AG09319 (cell line): ENCODE data around the gene SLX4IP.
"Not testable (repeated sequence)": the region's sequence is repeated elsewhere in the genome, so short reads cannot be mapped to it uniquely, and the experiment has no call there.

Source experiments
- DNase-seq: peaks from one replicate; pipeline ENCODE4 v3.0.0-alpha.2; 2010; ENCODE audit warnings: low read depth; ENCODE audit errors: extremely low read depth
- TF ChIP-seq, protein P1 (sequence below): IDR thresholded peaks from 2 replicates; pipeline ENCODE4 v1.5.1; 2011; ENCODE audit warnings: low read depth, mild to moderate bottlenecking, inconsistent platforms, low read length, moderate library complexity

SLX4IP gene

DNA sequence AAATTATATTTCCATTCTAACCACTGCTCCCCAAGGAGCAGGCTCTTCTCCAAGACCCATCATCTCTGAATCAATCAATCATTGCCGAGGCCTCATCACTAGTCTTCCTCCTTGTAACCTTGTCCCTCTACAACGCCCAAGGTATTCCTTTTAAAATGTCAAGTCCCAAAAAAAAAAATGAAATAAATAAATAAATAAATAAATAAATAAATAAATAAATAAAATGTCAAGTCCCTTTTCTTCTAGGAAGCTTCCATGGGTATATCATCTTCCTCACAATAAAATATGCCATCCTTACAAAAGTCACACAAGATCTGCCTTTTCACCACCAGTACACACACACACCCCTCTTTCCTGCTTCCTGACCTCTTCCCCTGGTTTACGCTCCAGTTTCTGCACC, 181.1 kb downstream of the SLX4IP start:
- TF ChIP-seq, protein P1, sequence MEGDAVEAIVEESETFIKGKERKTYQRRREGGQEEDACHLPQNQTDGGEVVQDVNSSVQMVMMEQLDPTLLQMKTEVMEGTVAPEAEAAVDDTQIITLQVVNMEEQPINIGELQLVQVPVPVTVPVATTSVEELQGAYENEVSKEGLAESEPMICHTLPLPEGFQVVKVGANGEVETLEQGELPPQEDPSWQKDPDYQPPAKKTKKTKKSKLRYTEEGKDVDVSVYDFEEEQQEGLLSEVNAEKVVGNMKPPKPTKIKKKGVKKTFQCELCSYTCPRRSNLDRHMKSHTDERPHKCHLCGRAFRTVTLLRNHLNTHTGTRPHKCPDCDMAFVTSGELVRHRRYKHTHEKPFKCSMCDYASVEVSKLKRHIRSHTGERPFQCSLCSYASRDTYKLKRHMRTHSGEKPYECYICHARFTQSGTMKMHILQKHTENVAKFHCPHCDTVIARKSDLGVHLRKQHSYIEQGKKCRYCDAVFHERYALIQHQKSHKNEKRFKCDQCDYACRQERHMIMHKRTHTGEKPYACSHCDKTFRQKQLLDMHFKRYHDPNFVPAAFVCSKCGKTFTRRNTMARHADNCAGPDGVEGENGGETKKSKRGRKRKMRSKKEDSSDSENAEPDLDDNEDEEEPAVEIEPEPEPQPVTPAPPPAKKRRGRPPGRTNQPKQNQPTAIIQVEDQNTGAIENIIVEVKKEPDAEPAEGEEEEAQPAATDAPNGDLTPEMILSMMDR, result no peak
- no peak for DNase-seq

DNA sequence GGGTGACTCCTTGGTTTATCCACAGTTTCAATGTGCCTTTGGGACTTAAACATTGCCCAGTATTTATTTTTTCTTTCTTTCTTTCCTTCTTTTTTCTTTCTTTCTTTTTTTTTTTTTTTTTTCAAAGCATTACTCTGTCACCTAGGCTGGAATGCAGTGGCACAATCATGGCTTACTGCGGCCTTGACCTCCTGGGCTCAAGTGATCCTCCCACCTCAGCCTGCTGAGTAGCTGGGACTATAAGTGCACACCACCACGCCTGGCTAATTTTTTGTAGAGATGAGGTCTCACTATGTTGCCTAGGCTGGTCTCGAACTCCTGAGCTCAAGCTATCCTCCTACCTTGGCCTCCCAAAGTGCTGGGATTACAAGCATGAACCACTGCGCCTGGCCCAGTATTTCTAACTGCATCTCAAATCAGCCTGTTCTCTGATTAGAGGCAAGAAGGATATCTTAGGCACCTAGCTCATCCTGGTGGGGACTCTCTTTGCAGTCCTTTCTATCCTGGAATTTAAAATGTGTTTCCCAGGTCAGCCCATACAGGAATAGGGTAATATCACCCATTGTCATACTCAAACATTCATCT, 182.5 kb downstream of the SLX4IP start:
- not testable (repeated sequence) for DNase-seq

DNA sequence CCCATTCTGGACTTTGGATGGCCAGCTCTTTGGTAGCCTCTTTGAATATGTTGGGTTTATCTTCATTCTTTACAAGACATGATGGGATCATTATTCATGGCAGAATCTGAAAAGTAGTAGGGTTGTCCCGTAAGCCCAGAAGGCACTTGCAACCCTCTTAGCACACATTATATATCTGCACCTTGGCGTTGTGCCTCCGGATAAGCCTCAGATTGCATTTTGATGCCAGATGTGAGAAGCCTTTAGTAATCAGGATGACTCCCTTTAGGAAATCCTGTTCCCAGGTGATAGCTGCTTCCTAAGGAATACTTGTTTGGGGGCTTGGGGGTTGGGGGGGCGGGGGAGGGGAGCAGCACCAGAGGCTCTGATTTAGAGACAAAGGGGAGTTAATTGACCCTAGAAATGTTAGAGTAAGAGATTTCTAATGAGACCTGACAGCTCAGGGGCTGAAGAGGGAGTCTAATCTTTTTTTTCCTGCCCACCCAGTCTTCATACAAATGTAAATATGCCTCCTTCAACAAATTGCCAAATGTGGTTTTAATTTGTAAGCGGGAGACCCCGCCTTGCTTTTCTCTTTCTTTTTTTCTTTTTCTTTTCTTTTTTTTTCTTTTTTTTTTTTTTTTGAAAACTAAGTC, 183.6 kb downstream of the SLX4IP start:
- TF ChIP-seq, protein P1, result no peak
- DNase-seq, result no peak

DNA sequence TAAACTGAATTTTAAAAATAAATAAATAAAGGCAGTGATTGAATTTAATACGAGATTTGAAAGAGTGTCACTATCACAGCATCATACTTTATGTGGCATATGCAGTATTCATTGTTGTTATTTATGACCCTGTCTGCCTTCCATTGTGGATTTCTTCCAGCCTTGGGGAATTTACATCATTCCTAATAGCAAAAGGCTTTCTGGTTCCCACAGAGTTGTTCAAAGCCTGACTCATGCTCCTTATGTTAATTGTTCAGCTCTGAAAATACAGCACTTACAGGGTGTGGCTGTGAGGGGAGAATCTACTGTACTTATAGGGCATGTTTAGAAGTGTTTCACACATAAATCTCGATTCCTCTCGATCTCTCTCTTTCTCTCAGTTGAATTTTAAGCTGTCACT, 184.3 kb downstream of the SLX4IP start:
- DNase-seq, result peak; percentile 80
- TF ChIP-seq, protein P1, result no peak

DNA sequence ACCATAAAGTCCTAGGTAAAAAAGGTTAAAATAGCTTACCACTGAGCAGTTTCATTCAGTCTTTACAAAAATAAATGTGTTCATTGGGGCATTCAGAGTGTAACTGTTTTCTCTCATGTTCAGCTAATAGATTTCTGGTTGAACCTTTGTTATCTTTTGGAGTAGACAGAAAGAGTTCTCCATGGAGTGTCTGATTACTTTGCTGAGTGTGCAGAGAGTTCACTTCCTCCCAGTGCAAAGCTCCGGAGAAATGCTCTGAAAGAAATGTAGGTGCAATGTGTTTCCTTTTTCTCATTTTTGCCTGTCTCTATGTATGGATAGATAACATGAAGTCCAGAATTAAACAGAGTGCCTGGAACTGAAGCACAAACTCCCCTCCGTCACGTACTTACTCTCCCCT, 186.0 kb downstream of the SLX4IP start:
- DNase-seq, result no peak
- TF ChIP-seq, protein P1, result no peak

DNA sequence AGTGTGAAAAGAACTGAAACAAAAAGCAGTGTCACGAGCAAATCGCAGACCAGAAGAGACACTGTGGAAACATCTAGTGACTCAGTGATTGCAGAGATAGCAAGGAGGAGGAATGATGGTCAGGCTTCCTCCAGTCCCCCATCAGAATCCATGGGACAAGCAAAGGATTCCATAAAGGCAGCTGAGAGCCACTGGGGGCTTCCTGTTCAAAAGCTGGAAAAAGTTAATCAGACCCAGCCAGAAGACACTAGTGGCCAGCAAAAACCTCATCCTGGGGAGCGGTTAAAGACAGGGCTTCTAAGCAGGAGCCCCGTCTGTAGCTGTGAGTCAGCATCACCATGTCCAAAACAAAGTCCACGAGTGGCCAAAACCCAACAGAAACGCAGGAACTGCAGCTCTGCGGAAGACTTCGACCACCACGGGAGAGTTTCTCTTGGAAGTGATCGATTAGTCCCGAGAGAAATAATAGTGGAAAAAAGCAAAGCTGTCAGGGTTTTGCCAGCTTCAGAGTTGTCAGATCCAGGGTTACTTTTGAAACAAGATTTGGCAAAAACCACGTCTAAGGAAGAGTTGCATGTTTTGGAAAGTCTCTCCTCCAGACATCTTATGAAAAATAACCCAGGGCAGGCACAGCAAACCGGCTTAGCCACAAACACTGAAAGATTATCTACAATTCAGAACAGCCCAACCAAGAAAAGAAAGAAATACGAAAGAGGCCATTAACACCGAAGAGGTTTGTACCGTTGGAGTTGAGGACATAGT, 187.7 kb downstream of the SLX4IP start:
- TF ChIP-seq, protein P1, result no peak
- no peak for DNase-seq

DNA sequence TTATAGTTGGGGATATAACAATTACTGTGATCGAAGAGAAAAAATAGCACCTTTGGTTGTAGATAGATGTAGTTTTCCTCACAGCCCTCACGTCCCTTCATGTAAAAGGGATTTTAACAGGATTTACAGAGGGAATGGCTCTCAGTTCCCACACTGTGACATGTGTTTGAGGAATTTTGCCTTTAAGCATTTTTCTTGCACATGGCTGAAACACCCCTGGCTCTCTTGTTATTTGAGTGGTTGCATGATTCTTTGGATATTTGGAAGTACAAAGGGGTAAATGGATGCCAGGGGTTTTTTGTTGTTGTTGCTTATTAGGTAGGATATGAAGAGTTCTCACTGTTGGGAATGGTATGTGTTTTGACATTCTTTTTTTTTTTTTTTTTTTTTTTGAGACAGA, 190.5 kb downstream of the SLX4IP start:
- TF ChIP-seq, protein P1, result no peak
- no peak for DNase-seq

DNA sequence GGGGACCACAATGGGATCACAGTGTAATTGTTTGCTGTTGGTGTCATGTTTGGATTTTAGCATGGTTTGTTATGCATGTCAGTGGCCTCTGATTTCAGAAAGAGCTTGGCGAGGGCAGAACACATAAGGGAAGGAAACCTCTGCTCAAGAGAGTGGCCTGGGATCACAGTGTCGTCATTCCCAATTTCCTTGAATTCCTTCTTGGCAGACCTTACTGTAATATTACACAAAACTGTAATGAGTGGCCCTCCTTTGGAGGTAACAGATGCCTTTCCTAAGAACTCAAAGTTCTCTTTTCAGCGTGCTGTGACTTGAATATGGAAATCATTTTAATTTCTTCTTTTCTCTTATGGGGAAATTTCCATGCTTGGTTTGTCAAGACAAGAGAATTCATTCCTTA, 191.8 kb downstream of the SLX4IP start:
- TF ChIP-seq, protein P1, result no peak
- no peak for DNase-seq
